ENCODE measurements around the gene NT5DC2.

DNA sequence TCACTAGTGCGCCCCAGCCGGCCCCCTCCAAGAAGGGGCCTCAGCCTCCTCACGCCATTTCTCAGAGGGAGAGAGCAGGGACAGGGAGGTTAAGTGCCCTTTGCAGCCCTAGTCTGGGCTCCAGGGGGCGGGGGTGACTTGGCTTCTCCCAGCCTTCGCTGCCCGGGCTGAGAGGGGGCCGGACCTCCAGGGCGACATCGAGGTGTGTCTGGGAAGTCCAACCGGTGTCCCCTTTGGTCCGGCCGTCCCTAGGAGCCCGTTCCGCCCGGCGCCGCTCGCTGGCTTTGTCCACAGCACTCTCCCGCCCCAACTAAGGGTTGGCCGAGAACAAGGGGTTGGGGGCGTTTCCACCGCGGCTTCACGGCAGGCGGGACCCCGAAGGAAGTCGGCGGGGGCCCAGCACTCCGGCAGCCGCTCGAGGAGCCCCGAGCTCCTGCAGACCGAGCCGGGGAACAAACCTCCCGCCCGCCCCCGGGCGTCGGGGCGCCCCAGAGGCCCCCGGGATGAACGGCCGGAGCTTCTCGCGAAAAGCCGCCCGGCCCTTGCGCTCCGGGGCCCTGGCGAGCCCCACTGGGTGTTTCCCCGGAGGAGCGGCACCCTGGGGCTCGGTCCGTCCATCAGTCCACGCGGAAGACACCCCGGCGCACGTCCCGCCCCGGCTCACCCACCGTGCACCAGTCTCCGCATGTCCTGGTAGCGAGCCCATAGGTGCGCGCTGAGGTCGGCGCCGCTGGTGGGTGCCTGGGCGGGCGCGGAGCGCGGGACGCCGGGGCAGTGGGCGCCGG, 627 bp downstream of the NT5DC2 start:
- TF ChIP-seq, protein P1, sequence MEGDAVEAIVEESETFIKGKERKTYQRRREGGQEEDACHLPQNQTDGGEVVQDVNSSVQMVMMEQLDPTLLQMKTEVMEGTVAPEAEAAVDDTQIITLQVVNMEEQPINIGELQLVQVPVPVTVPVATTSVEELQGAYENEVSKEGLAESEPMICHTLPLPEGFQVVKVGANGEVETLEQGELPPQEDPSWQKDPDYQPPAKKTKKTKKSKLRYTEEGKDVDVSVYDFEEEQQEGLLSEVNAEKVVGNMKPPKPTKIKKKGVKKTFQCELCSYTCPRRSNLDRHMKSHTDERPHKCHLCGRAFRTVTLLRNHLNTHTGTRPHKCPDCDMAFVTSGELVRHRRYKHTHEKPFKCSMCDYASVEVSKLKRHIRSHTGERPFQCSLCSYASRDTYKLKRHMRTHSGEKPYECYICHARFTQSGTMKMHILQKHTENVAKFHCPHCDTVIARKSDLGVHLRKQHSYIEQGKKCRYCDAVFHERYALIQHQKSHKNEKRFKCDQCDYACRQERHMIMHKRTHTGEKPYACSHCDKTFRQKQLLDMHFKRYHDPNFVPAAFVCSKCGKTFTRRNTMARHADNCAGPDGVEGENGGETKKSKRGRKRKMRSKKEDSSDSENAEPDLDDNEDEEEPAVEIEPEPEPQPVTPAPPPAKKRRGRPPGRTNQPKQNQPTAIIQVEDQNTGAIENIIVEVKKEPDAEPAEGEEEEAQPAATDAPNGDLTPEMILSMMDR (IDR thresholded peaks at IDR 0.05; ENCODE audit: low read depth, low read length): no peak
- TF ChIP-seq EZH2phosphoT487 (IDR thresholded peaks at IDR 0.05; ENCODE audit: low read depth): no peak

All from OCI-LY3 (cell line).